Measurements from ENCODE around the gene SASH3.

Gene SASH3

DNA sequence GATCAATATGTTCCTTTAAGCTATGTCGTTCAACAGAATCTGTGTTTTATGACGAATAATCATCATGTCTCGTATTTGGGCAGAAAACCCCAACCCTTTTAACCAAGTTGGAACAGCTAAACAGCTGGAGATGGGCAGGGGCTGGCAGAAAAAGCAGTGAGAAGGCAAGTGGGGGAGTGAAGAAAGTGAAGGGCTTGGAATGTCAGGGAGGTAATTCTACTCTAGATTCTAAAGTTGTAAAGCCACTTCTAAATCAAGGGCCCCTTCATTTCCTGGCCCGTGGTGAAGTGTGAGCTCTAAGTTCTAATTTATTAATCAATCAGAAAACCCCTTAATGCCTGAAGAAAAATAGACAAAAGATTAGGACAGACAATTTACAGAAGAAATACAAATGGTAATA, 20.4 kb downstream of the SASH3 start:
- TF ChIP-seq YY1 (IDR thresholded peaks at IDR 0.05; ENCODE audit: low read depth) (no peak), TEAD4 (IDR thresholded peaks at IDR 0.05) (no peak), ZBTB7A (IDR thresholded peaks at IDR 0.05; ENCODE audit: low read depth) (no peak), CEBPB (IDR thresholded peaks at IDR 0.05) (no peak), EP300 (IDR thresholded peaks at IDR 0.05; ENCODE audit: borderline replicate concordance) (no peak), RAD21 (IDR thresholded peaks at IDR 0.05; ENCODE audit: low read depth) (no peak), FOXM1 (IDR thresholded peaks at IDR 0.05; ENCODE audit: borderline replicate concordance, low read depth) (no peak), CREB1 (IDR thresholded peaks at IDR 0.05; ENCODE audit: low read depth) (no peak), TCF12 (IDR thresholded peaks at IDR 0.05; ENCODE audit: low read depth) (no peak), EGR1 (IDR thresholded peaks at IDR 0.05) (no peak), REST (IDR thresholded peaks at IDR 0.05; ENCODE audit: low read depth) (no peak)
- TF ChIP-seq, protein P1, sequence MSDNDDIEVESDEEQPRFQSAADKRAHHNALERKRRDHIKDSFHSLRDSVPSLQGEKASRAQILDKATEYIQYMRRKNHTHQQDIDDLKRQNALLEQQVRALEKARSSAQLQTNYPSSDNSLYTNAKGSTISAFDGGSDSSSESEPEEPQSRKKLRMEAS (IDR thresholded peaks at IDR 0.05) = no peak

GRCh38 chrX:129802863-129803262, 23.1 kb downstream of the SASH3 start:
- TF ChIP-seq REST (IDR thresholded peaks at IDR 0.05; ENCODE audit: low read depth) = no peak
- no peak for TF ChIP-seq RAD21 (IDR thresholded peaks at IDR 0.05; ENCODE audit: low read depth)
- TF ChIP-seq FOXM1 (IDR thresholded peaks at IDR 0.05; ENCODE audit: borderline replicate concordance, low read depth) = no peak
- TF ChIP-seq CEBPB (IDR thresholded peaks at IDR 0.05) = no peak
- TF ChIP-seq NFIC (IDR thresholded peaks at IDR 0.05) = no peak
- TF ChIP-seq EGR1 (IDR thresholded peaks at IDR 0.05) = no peak
- TF ChIP-seq, protein P1 (IDR thresholded peaks at IDR 0.05) = no peak
- no peak for TF ChIP-seq TEAD4 (IDR thresholded peaks at IDR 0.05)

GRCh38 chrX:129804806-129805205, 25.1 kb downstream of the SASH3 start:
- TF ChIP-seq RAD21 (IDR thresholded peaks at IDR 0.05; ENCODE audit: low read depth) (no peak), CREB1 (IDR thresholded peaks at IDR 0.05; ENCODE audit: low read depth) (no peak), TEAD4 (IDR thresholded peaks at IDR 0.05) (no peak), NFIC (IDR thresholded peaks at IDR 0.05) (no peak), CEBPB (IDR thresholded peaks at IDR 0.05) (no peak), FOXM1 (IDR thresholded peaks at IDR 0.05; ENCODE audit: borderline replicate concordance, low read depth) (no peak), EP300 (IDR thresholded peaks at IDR 0.05; ENCODE audit: borderline replicate concordance) (no peak), YY1 (IDR thresholded peaks at IDR 0.05; ENCODE audit: low read depth) (no peak), TCF12 (IDR thresholded peaks at IDR 0.05; ENCODE audit: low read depth) (no peak)
- TF ChIP-seq, protein P2, sequence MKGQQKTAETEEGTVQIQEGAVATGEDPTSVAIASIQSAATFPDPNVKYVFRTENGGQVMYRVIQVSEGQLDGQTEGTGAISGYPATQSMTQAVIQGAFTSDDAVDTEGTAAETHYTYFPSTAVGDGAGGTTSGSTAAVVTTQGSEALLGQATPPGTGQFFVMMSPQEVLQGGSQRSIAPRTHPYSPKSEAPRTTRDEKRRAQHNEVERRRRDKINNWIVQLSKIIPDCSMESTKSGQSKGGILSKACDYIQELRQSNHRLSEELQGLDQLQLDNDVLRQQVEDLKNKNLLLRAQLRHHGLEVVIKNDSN (IDR thresholded peaks at IDR 0.05) = no peak

DNA sequence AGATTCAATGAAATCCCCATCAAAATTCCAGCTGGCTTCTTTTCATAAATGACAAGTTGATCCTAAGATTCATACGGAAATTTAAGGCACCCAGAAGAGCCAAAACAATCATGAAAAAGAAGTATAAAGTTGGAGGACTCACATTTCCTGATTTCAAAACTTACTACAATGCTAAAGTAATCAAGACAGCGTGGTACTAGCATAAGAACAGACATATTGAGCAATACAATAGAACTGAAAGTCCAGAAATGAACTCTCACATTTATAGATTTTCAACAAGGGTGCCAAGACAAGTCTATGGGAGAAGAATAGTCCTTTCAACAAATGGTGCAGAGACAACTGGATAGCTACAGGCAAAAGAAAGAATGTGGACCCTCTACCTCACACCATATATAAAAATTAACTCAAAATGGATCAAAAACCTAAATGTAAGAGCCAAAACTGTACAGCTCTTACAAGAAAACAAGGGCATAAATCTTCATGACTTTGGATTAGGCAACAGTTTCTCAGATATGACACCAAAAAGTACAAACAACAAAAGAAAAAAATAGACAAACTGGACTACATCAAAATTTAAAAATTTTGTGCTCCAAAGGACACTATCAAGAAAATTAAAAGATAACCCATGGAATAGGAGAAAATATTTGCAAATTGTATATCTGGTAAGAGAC, 28.5 kb downstream of the SASH3 start:
- TF ChIP-seq EP300 (IDR thresholded peaks at IDR 0.05; ENCODE audit: borderline replicate concordance) = no peak
- no peak for TF ChIP-seq ZBTB7A (IDR thresholded peaks at IDR 0.05; ENCODE audit: low read depth)
- TF ChIP-seq TEAD4 (IDR thresholded peaks at IDR 0.05) = no peak
- TF ChIP-seq RAD21 (IDR thresholded peaks at IDR 0.05; ENCODE audit: low read depth) = no peak
- TF ChIP-seq REST (IDR thresholded peaks at IDR 0.05; ENCODE audit: low read depth) = no peak
- TF ChIP-seq, protein P1 (IDR thresholded peaks at IDR 0.05) = no peak
- TF ChIP-seq FOXM1 (IDR thresholded peaks at IDR 0.05; ENCODE audit: borderline replicate concordance, low read depth) = no peak
- TF ChIP-seq TCF12 (IDR thresholded peaks at IDR 0.05; ENCODE audit: low read depth) = no peak
- TF ChIP-seq YY1 (IDR thresholded peaks at IDR 0.05; ENCODE audit: low read depth) = no peak
- no peak for TF ChIP-seq CREB1 (IDR thresholded peaks at IDR 0.05; ENCODE audit: low read depth)
- TF ChIP-seq EGR1 (IDR thresholded peaks at IDR 0.05) = no peak
- no peak for TF ChIP-seq TAF1 (IDR thresholded peaks at IDR 0.05; ENCODE audit: low read depth)
- no peak for TF ChIP-seq NFIC (IDR thresholded peaks at IDR 0.05)
- TF ChIP-seq, protein P2 (IDR thresholded peaks at IDR 0.05) = no peak
- TF ChIP-seq CEBPB (IDR thresholded peaks at IDR 0.05) = no peak
